ENCODE results near the gene LRRC8C. TPM values are rescaled to one million over a fixed set of nuclear protein-coding genes. Genes with fewer than 3 reads are reported as not detected.

The LRRC8C gene
- total and polyA plus RNA-seq, 8 donors, result 0.63 to 3.5 (median 1.1) TPM

DNA sequence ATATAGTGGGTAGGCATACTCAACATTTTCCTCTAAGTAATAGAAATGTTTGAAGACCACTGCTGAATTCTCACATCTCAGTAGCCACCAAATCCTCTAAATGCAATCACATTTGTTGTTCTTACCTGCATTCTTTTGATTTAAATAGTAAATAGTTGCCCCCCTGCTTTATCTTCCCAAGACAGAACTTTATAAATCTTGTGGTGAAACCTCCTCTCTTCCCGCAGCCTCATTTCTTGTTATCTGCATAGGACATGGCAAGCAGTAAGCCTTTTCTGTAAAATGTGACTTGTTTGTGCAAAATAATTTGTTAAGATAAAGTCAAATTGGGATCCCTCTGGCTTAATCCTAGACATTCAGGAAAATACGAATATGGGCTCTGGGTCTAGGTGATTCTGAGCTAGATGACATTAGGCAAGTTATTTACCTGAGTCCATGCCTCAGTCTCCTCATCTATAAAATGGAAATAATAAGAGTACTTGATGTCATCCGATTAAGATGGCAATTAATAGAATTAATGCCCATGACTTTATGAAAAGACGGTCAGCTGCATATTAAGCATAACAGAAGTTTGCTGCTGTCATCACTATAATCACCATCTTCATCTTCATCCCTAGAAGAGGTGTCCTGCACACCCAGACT is 77.7 kb downstream of the LRRC8C start:
- no peak for DNase-seq

DNA sequence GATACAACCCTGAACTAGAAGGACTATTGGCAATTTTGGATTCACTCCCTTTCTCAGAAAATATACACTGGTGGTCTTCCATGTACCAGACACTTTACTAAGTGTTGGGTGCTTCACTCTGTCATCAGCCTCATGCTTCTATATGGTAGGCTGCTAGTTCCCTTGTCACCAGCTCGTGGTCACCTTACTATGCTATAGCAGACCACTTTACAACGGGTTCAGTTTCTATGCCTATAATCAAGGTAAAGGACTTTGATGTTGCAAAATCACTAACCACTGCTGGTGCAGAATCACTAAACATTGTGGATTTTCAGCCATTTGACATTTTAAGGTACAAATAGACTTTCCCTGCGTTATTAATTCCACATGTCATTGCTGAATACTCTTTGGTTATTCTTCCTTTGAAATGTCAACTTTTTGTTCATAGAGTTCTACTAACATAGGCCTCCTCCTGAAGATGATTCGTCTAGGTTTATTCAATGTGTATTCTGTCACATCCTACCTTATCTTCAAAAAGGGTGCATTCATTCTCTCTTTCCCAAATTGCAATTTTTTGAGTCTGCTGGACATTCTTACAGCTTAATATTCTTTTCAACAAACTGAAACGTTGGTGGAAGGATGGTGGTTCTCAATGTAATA is 78.3 kb downstream of the LRRC8C start:
- FAIRE-seq (no peak), DNase-seq (no peak), ATAC-seq (no peak)
- Histone ChIP-seq H3K4me3 (no peak overlapping the region), H3K36me3 (no peaks in the 10 kb centered on the region), H3K27me3 (no peaks in the 10 kb centered on the region), H3K9me3 (no peaks in the 10 kb centered on the region), H3K27ac (no peak overlapping the region), H3K4me1 (no peaks in the 10 kb centered on the region)
- TF ChIP-seq, protein P1, sequence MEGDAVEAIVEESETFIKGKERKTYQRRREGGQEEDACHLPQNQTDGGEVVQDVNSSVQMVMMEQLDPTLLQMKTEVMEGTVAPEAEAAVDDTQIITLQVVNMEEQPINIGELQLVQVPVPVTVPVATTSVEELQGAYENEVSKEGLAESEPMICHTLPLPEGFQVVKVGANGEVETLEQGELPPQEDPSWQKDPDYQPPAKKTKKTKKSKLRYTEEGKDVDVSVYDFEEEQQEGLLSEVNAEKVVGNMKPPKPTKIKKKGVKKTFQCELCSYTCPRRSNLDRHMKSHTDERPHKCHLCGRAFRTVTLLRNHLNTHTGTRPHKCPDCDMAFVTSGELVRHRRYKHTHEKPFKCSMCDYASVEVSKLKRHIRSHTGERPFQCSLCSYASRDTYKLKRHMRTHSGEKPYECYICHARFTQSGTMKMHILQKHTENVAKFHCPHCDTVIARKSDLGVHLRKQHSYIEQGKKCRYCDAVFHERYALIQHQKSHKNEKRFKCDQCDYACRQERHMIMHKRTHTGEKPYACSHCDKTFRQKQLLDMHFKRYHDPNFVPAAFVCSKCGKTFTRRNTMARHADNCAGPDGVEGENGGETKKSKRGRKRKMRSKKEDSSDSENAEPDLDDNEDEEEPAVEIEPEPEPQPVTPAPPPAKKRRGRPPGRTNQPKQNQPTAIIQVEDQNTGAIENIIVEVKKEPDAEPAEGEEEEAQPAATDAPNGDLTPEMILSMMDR (IDR thresholded peaks at IDR 0.05), result no peak
- 63 to 75% methylated on average over 5 of the region's 5 CpGs for WGBS, 2 donors
- intact Hi-C loops (cut with DNase I), result no loop called here

More for the DNA sequence above, 77.7 kb downstream of the LRRC8C start:
- no peaks in the 10 kb centered on the region for H3K27me3 ChIP-seq
- ATAC-seq (no peak), FAIRE-seq (no peak)
- WGBS, 2 donors, result 83 to 86% methylated on average over 4 of the region's 4 CpGs
- no peaks in the 10 kb centered on the region for H3K36me3 ChIP-seq
- no peaks in the 10 kb centered on the region for H3K4me1 ChIP-seq
- H3K27ac ChIP-seq, result no peak overlapping the region
- H3K9me3 ChIP-seq, result no peaks in the 10 kb centered on the region
- intact Hi-C loops (cut with DNase I), result no loop called here
- no peak overlapping the region for H3K4me3 ChIP-seq
- TF ChIP-seq, protein P1 (IDR thresholded peaks at IDR 0.05), result no peak

DNA sequence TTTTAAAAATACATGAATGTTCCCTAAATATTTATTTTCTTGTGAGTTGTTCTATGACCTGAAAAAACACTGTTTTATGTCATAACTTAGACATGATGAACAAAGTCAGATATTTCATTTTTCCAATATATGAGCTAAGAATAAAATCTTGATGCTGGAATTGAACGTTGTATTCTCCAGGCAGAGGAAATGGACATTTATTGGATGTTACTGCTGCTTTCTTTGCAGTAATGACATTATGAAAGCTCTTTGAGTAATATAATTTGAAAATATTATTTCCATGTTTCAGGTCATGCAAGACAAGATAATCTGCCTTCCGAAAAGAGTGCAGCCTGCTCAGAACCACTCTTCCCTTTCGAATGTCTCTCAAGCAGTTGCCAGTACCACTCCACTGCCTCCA is 79.5 kb downstream of the LRRC8C start:
- FAIRE-seq, result no peak

DNA sequence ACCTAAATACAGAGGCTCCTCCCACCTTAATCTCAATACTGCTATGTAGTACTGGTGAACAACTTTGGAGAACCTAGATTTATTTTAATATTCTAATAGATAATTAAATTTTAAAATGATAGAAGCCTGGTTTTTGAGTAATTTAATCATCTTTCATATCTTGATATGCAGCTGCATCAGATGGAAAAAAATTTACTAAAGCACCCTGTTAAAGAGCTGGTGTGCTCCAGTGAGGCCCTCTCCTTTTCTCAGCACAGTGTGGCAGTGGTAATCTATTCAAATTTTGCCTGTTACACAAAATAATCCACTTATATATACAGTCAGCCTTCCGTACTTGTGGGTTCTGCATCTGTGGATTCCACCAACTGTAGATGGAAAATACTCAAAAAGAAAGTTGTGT is 82.8 kb downstream of the LRRC8C start:
- DNase-seq, result no peak
- H3K27ac ChIP-seq, result no peak overlapping the region
- TF ChIP-seq, protein P1 (IDR thresholded peaks at IDR 0.05), result no peak
- no peak for FAIRE-seq
- no peaks in the 10 kb centered on the region for H3K36me3 ChIP-seq
- peaks cover 0 to 9% (median 0%) of the 10 kb centered on the region in 3 donors for H3K4me1 ChIP-seq
- intact Hi-C loops (cut with DNase I), result no loop called here
- H3K4me3 ChIP-seq, result no peak overlapping the region
- ATAC-seq, result no peak
- no peaks in the 10 kb centered on the region for H3K27me3 ChIP-seq
- WGBS, 2 donors, result 96 to 97% methylated on average over 1 of the region's 1 CpG
- H3K9me3 ChIP-seq, result no peaks in the 10 kb centered on the region

More for the DNA sequence above, 79.5 kb downstream of the LRRC8C start:
- DNase-seq (no peak), ATAC-seq (no peak)
- H3K4me1 ChIP-seq, result no peaks in the 10 kb centered on the region
- H3K4me3 ChIP-seq, result no peak overlapping the region
- no peaks in the 10 kb centered on the region for H3K27me3 ChIP-seq
- intact Hi-C loops (cut with DNase I), result no loop called here
- WGBS, 2 donors, result 89 to 92% methylated on average over 3 of the region's 3 CpGs
- TF ChIP-seq, protein P1 (IDR thresholded peaks at IDR 0.05), result no peak
- no peaks in the 10 kb centered on the region for H3K9me3 ChIP-seq
- H3K36me3 ChIP-seq, result no peaks in the 10 kb centered on the region
- H3K27ac ChIP-seq, result no peak overlapping the region
